GM19438 (cell line): ENCODE measurements around the gene UPP2.

Source experiments
- ATAC-seq: cut with Tn5 transposase; IDR thresholded peaks from one replicate; pipeline ENCODE4 v1.9.1; 2021; ENCODE audit warnings: low read depth; ENCODE audit not compliant: unreplicated experiment

The UPP2 gene

DNA sequence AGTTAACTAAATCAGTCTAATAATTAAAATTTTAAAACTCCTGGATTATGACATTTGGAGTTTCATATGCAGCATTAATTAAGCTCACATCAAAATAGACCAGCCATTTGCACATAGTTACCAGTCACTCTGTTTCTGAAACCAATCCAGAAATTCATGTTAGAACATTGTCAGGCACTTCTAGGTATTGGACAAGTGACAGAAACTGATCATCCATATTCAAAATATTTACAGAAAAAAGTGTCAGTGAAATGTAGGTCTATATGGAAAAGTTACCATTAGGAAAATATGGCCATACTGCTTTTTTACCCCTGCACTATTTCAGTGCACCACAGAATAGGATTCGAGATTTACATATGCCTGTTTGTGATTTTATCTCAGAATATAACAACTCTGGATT, 33.4 kb downstream of the UPP2 start:
- no peak for ATAC-seq

DNA sequence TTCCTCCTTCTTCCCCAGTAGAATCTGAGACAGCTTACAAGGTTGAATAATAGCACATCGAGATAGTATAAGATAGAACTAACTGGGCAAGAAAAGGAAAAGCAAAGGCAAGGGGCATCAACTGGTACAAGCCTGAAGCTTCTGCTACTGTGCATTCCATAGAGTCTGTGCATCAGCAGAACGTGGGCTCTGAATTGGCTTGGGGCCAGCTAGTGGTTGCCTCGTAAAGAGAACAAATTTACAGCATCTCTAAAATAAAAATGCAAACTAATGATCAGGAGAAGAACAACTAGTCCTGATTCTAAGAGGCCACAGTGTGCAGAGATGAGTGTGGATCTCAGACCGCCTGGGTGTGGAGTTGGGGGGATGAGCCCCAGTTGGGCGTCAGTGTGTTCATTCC, 36.6 kb downstream of the UPP2 start:
- no peak for ATAC-seq

DNA sequence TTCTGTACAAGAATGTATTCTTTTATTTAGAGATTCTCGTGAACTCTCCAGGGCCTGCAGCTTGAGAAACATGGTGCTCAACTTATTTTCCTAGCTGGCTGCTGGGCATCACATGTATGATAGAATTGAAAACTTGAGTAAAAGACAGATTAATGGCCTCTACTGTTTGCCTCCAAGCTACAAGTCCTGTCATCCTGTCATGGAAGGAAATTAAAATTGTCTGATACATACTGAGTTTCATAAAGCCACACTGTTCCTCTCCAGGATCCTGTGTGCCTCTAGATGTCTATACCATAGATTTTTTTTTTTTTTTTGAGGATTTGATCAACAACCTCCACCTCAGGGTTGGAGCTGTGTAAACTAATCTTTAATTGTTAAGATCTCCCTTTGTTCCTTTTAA, 38.5 kb downstream of the UPP2 start:
- no peak for ATAC-seq

DNA sequence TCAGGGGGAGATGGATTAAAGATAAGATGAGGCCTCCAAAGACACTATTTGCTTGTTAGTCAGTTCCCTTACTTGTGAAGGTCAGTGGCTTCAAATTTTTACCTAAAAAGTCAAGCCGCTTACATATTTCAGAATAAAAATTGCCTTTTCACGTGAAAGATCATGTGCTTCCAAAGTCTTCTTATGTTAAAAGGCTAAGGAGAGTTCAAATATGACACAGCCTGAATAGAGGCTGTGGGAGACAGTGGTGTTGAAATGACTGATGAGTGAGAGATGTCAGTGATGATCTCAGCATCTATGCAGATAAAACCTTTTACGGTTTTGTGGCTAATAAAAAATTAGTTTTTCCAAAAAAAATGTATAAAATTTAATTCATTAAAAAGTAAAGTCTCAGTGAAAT, 40.5 kb downstream of the UPP2 start:
- ATAC-seq = no peak

DNA sequence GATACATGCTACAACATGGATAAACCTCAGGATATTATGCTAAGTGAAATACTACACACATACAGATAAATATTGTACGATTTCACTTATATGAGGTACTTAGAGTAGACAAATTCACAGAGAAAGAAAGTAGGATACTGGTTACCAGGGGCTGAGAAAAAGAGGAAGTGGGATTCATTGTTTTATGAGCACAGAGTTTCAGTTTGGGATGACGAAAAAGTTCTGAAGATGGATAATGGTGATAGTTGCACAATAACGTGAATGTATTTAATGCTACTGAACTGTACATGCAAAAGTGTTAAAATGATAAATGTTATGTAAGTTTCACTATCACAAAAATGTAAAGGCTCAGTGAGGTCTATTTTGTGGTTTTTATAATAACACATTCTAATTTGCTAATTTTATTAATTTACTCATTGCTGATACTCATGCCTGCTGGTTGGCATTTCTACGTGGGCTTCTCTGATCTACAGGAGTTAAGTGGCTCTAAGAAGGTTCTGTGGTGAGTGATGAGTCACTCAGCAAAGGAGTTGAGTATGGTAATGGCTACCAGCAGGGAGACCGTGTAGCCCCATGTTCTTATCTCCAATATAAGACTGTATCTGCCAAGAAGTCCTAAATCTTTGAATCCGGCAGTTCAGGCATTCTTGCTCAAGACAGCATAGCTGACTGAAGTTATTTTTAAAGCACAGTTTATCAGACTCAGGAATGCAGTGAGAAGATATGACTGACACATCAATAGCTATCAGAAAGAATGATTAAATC, 41.1 kb downstream of the UPP2 start:
- no peak for ATAC-seq

DNA sequence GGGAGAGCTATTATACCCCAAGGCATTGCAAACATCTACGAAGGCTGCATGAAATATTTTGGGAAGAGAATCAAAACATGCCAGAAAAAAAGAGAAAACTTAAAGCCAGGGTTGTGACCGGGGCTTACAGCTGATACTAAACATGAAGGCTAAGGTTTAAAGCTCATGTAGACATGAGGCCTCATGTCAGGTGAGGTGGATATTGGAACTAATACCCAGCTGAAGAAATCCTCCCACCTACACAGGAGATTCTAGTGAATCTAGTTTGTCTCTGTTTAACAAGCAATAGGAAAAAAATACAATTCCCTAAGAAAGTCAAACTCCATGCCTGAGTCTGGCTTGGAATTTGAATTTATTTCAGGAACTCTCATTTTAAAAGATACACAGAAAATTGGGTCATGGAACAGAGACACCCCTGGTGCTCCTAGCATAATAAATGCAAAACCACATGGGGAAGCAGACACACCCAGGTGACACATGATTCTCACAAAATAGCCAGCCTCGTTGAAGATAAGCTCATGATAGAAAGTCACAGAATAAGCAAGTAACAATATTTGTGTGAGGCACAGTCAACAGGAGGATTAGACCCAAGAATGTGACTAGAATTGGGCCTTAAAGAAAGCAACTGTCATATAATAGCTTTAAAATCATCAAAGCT, 42.2 kb downstream of the UPP2 start:
- ATAC-seq = no peak

DNA sequence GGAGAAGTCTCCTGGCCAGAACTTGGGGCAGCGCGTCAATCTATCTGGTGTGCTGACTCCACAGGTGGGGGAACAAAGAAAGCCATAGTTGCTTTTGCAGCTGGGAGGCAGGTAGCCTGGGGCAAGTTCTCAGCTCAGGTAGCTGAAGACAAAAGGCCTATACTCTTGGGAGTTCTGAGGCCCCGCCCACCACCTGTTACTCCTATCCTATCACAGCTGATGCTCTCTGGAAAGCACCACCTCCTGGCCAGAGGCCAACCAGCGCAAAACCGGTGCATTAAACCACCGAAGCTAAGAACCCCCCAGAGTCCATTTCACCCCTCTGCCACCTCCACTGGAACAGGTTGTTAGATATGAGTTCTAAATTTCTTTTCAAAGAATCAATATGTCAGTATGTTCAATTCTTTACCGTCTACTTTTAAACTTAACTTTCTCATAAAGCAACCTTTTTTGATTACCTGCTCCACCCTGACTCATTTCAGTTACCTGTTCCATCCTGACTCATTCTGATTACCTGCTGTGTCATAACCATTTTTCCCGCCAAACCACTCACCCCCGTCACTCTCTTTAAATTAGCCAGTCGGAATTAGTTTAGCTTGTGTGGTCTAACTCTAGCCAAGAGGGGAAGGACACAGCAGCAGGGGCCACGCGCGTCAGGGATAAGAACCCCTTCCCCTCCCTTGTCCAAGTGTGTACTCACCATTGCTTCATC, 43.4 kb downstream of the UPP2 start:
- ATAC-seq = no peak

DNA sequence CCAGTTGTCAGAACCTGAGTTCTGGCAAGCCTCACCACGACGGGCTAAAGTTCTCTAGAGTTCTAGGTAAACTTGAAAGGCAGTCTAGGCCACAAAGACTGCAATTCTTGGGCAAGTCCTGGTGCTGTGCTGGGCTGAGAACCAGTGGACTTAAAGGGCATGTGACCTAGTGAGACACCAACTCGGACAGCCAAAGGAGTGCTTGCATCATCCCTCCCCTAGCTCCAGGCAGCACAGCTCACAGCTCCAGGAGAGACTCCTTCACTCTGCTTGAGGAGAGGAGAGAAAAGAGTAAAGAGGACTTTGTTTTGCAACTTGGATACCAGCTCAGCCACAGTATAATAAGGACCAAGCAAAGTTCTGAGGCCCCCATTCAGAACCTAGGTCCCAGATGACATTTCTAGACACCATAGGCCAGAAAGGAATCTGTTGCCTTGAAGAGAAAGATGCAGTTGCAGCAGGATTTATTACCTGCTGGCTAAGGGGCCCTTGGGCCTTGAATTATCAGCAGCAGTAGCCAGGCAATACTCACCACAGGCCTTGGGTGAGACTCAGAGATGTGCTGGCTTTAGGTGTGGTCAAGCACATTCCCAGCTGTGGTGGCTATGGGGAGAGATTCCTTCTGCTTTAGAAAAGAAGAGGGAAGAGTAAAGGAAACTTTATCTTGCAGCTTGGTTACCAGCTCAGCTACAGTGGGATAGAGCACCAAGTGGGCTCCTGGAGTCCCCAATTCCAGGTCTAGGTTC, 51.8 kb downstream of the UPP2 start:
- ATAC-seq = no peak

DNA sequence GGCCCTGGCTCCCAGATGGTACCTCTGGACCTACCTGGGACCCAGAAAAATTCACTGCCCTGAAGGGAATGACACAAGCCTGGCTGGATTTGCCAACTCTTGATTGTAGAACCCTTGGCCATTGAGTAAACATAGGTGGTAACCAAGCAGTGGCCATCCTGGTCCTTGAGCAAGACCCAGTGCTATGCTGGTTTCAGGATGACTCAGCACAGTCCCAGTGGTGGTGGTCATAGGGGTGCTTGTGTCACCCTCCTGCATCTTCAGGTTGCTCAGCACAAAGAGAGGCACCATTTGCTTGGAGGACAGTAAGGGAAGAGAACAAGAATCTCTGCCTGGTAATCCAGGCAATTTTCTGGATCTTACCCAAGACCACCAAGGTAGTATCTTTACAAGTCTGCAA, 52.9 kb downstream of the UPP2 start:
- ATAC-seq = no peak

DNA sequence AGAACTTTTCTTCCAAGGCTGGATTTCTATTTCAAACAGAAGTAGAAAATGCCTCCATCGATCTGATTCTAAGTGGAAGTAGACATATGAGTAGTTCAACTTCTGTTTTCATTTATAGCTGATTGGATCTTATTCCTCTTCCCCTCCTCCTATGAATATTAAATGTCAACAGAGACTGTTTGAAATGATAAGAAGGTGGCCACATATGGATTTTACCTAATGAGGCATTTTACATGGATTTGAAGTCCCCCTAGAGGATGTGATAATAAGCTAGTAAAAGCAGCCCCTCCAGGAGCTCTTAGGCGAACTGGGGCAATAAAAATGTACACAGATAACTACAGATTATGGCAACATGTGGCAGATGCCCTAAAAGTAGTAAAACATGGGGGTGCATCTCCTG, 71.0 kb downstream of the UPP2 start:
- no peak for ATAC-seq

DNA sequence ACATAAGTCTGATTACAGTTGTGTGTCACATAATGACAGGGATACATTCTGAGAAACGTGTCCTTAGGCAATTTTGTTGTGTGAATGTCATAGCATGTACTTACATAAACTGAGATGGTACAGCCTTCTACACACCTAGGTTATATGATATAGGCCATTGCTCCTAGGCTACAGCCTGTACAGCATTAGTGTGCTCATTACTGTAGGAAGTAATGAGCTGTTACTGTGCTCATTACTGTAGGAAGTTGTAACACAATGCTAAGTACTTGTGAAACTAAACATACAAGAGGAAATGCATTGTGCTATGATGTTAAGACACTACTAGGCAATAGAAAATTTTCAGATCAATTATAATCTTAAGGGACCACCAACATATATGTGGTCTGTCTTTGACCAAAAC, 72.8 kb downstream of the UPP2 start:
- no peak for ATAC-seq

DNA sequence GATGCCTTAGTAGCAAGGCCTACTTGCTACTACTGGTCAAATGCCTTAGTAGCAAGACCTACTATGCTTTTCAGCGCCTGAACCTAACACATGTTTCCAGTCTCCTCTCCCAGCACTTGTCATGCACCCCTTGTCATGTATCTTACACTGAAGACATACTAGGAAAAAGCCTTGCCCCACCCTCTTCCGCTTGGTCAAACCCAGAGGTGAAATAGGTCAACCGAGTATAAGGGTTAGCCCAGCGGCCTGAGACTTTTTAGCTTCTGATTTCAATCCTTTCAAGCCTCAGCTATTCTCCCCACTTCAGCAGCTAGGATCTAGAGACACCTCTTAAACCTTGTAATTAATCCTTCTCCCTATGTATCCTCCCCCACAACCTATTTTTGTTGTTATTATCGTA, 73.3 kb downstream of the UPP2 start:
- ATAC-seq = no peak

DNA sequence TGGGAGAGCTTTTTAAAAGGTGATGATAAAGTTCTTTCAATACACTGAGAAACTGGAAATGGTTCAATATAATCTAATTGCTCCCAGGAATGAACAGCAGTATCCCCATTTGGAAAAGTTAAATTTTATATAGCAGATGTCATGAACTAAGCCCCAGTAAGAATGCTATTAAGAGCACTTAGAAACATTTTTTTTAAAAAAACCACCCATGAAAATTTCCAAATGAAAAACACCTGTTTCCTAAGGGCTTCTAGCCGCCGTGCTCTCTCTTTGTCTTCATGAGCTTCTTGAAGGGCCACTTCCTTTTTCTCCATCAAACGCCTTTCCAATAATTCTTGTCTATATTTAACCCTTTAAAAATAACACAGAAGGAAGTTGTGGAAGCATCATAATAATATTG, 77.0 kb downstream of the UPP2 start:
- ATAC-seq = no peak

DNA sequence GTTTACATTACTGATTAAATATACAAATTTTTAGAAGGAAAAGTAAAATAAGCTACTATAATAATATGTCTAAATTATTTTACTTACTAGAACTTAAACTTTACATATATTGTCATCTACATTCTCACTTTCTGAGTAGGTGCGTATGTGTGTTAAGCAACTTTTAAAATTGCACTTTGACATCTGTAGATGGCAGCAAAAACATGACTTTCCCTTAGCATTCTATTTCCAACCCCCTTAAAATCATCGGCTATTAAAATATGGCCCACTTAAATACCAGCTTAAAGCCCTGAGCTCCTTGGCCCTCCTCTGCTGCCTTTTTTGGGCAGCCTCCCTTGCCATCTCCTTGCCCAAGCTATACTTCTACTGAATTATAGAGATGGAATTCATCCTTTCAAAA, 78.0 kb downstream of the UPP2 start:
- ATAC-seq = no peak

DNA sequence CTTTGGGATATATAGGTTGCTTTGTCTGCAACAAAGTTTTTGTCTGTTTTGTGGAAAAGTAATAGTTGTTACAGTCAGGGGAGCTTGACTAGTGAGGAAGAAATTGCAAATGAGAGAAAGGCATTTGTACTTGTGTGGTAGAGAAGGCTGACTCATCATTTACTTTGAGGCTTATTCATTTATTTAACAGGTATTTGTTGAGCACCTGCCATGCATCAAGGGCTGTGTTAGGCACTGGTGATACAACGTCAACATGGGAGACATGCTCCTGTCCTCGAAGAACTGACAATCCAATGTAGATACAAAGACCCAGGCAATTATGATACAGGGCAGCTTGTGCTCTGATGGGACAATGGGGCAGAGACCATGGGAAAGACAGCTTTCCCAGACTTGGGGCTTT, 79.5 kb downstream of the UPP2 start:
- no peak for ATAC-seq

DNA sequence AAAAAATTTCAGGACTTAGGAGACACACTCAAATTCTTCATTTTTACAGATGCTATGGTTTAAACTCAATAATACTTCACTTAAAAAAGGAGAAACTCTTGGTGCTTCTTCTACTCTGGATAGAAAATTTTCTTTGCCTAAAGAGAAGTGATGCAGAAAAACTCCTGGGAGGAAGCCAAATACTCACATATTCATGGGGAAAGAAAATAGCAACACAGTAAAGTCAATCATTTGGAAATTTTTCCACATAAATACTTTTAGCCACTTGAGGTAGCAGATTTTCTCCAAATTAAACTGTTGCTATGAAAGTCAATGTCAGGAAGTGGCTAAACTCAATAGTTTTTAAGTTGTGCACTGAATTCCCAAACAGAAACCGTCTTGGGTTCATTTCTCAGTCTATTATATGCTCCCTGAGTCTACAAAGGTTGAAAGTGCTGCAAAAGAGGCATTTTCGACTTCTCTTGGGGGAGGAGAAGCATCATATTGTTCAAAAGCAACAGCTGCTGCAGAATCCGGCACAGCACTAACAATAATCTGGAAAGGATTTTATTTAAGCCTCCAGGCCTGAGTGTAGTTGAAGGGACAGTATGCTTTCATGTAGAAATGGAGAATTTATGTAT, 81.1 kb downstream of the UPP2 start:
- ATAC-seq = no peak

DNA sequence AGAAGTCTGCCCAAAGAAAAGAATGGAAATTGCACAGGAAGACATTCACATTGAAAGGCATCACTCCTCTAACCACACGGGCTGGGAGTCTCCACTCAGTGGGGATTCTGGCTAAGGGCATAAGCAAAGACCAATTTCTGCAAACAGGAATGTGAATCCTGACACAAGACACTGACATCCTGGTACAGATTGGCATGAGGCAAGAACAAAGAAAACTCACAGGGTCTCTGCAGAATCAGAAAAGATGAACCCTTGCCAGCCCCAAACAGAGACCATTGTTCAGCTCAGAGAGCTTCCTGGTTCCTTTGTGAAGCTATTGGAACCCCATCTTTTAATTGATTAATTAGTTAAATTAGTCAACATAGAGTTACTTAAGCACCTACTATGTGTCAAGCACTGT, 82.3 kb downstream of the UPP2 start:
- no peak for ATAC-seq

DNA sequence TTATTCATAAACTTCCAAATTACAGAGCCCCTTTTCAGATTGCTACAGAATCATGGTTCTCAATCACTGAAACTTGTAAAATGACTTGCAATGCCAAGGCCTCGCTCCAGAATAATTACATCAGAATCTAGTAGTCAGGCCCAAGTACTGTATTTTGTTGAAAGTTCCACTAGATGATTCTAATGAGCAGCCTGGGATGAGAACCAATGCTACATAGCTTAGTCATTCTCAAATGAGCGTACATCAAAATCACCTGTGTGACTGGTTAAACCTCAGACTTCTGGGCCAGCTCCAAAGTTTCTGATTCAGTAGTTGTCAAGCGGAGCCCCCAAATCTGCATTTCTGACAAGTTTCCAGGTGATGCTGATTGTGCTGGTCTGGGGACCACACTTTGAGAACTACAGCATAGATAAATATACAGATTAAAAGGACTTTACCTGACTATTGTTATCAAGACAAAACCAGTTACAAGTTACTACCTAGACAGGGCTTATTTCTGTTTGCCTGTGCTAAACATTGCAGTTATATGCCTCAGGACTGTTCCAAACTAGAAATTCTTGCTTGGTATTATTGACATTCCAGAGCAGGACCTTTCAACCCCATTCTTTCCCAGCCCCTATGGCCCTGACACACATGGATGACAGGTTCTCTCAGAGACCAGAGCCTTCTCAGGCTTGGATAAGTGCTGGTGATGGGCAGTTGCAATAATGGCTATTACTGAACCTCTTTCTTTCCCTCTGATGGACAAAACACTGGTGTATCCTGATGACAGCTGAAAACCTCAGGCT, 83.1 kb downstream of the UPP2 start:
- no peak for ATAC-seq
